ENCODE measurements around the gene DPF3.

GRCh38 chr14:72763892-72764291 is 130.0 kb downstream of the DPF3 start:
- no peak for TF ChIP-seq CTCF (IDR thresholded peaks at IDR 0.05)
- TF ChIP-seq CBFB (CRISPR knock-in tag; IDR thresholded peaks at IDR 0.05; ENCODE audit: low read depth) = no peak
- TF ChIP-seq ZNF423 (CRISPR knock-in tag; IDR thresholded peaks at IDR 0.05) = no peak
- no peak for TF ChIP-seq NFE2L1 (CRISPR knock-in tag; IDR thresholded peaks at IDR 0.05)
- TF ChIP-seq, protein P1, sequence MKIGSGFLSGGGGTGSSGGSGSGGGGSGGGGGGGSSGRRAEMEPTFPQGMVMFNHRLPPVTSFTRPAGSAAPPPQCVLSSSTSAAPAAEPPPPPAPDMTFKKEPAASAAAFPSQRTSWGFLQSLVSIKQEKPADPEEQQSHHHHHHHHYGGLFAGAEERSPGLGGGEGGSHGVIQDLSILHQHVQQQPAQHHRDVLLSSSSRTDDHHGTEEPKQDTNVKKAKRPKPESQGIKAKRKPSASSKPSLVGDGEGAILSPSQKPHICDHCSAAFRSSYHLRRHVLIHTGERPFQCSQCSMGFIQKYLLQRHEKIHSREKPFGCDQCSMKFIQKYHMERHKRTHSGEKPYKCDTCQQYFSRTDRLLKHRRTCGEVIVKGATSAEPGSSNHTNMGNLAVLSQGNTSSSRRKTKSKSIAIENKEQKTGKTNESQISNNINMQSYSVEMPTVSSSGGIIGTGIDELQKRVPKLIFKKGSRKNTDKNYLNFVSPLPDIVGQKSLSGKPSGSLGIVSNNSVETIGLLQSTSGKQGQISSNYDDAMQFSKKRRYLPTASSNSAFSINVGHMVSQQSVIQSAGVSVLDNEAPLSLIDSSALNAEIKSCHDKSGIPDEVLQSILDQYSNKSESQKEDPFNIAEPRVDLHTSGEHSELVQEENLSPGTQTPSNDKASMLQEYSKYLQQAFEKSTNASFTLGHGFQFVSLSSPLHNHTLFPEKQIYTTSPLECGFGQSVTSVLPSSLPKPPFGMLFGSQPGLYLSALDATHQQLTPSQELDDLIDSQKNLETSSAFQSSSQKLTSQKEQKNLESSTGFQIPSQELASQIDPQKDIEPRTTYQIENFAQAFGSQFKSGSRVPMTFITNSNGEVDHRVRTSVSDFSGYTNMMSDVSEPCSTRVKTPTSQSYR (CRISPR knock-in tag; IDR thresholded peaks at IDR 0.05) = no peak
- no peak for TF ChIP-seq RORB (CRISPR knock-in tag; IDR thresholded peaks at IDR 0.05)
- TF ChIP-seq TEAD4 (CRISPR knock-in tag; IDR thresholded peaks at IDR 0.05) = no peak
- no peak for TF ChIP-seq JUN (CRISPR knock-in tag; IDR thresholded peaks at IDR 0.05)
- TF ChIP-seq MYBL2 (CRISPR knock-in tag; IDR thresholded peaks at IDR 0.05) = no peak
- TF ChIP-seq TEAD1 (CRISPR knock-in tag; IDR thresholded peaks at IDR 0.05) = no peak
- TF ChIP-seq PREB (CRISPR knock-in tag; IDR thresholded peaks at IDR 0.05; ENCODE audit: borderline replicate concordance) = no peak
- no peak for TF ChIP-seq NFYB (CRISPR knock-in tag; conservative IDR thresholded peaks at IDR 0.05; ENCODE audit: low read depth)
- TF ChIP-seq CREB1 (CRISPR knock-in tag; IDR thresholded peaks at IDR 0.05) = no peak
